K562 (cell line): ENCODE data around the gene MPHOSPH10. TPM values are rescaled to one million over a fixed set of nuclear protein-coding genes. Genes with fewer than 3 reads are reported as not detected.

ENCODE experiments used
- AFF1 ChIP-seq, 2 experiments: fragments of 450-650 bp; IDR thresholded peaks; 2 replicates each; pipeline ENCODE4 v1.6.1; 2018; ENCODE audit warnings: mild to moderate bottlenecking in 2 of 2, low read depth in 1 of 2; ENCODE audit not compliant: partially characterized antibody in 2 of 2
- ARNT ChIP-seq, 2 experiments: fragments of 450-650 bp; IDR thresholded peaks; 2 replicates each; pipeline ENCODE4 v1.6.1; 2016; ENCODE audit warnings: mild to moderate bottlenecking in 1 of 2
- ATF2 ChIP-seq: sonication (generic); formaldehyde crosslinking; IDR thresholded peaks from 2 replicates; pipeline ENCODE4 v1.8.1; 2022; ENCODE audit warnings: missing genetic modification reagents
- BDP1 ChIP-seq: IDR thresholded peaks from 3 replicates; pipeline ENCODE4 v1.6.1; 2011; ENCODE audit not compliant: insufficient read length, insufficient read depth
- C11orf30 ChIP-seq: fragments of 450-650 bp; IDR thresholded peaks from 2 replicates; pipeline ENCODE4 v1.6.1; 2016; ENCODE audit warnings: low read depth, mild to moderate bottlenecking
- FOXP4 ChIP-seq: sonication (generic); formaldehyde crosslinking; IDR thresholded peaks from 2 replicates; pipeline ENCODE4 v1.8.0; 2022; ENCODE audit warnings: mild to moderate bottlenecking, missing genetic modification reagents, borderline replicate concordance
- GTF2A2 ChIP-seq: IDR thresholded peaks from 2 replicates; pipeline ENCODE4 v1.6.1; 2016; ENCODE audit warnings: mild to moderate bottlenecking, missing genetic modification characterization, missing compliant biosample characterization
- HCFC1 ChIP-seq: IDR thresholded peaks from 2 replicates; pipeline ENCODE4 v1.6.1; 2012; ENCODE audit warnings: low read depth, low read length, improper control_type of control experiment
- KDM1A ChIP-seq, 2 experiments: fragments of 450-650 bp; IDR thresholded peaks; 2 replicates each; pipeline ENCODE4 v1.6.1; 2016; ENCODE audit warnings: mild to moderate bottlenecking in 2 of 2
- MIER1 ChIP-seq: fragments of 450-650 bp; IDR thresholded peaks from 2 replicates; pipeline ENCODE4 v1.6.1; 2016; ENCODE audit warnings: antibody characterized with exemption, mild to moderate bottlenecking, low read depth
- NCOA6 ChIP-seq: fragments of 450-650 bp; IDR thresholded peaks from 2 replicates; pipeline ENCODE4 v1.6.1; 2017; ENCODE audit warnings: mild to moderate bottlenecking
- PHF21A ChIP-seq: fragments of 450-650 bp; IDR thresholded peaks from 2 replicates; pipeline ENCODE4 v1.6.1; 2017; ENCODE audit warnings: low read depth, borderline replicate concordance
- PREB ChIP-seq: sonication (generic); formaldehyde crosslinking; IDR thresholded peaks from 2 replicates; pipeline ENCODE4 v1.8.1; 2023; ENCODE audit warnings: mild to moderate bottlenecking, missing genetic modification reagents
- TAF9B ChIP-seq: fragments of 450-650 bp; IDR thresholded peaks from 2 replicates; pipeline ENCODE4 v1.6.1; 2018; ENCODE audit warnings: mild to moderate bottlenecking; ENCODE audit not compliant: partially characterized antibody
- TBP ChIP-seq: optimal IDR thresholded peaks from 2 replicates; pipeline ENCODE3; 2011; ENCODE audit warnings: low read depth, low read length, improper control_type of control experiment
- TFAP4 ChIP-seq: sonication (generic); formaldehyde crosslinking; IDR thresholded peaks from 2 replicates; pipeline ENCODE4 v1.8.0; 2022; ENCODE audit warnings: missing genetic modification reagents, mild to moderate bottlenecking, moderate library complexity, borderline replicate concordance
- ZBTB12 ChIP-seq: fragments of 250-450 bp; sonication (Bioruptor Pico); IDR thresholded peaks from 2 replicates; pipeline ENCODE4 v1.4.0; 2020
- polyA plus RNA-seq, 8 experiments: library from polyadenylated mRNA; depleted of rRNA in 4 of 8; stranded (reverse) in 5 of 8; unstranded in 3 of 8; fragments of >200 nt; fragmentation: Nextera tagmentation in 2 of 8; fragmentation: Illumina TruSeq in 1 of 8; extraction: Ambion mirVana in 2 of 8; extraction: Trizol in 1 of 8; gene quantifications; 2 replicates each; pipeline versions ENCODE4 v1.2.1 to v1.2.3, GENCODE V29; 2011 to 2014; ENCODE audit warnings: inconsistent platforms in 1 of 8, missing spikeins in 1 of 8
- total RNA-seq, 7 experiments: library from RNA; depleted of rRNA in 6 of 7; stranded (reverse); fragments of >200 nt in 6 of 7; fragmentation: Illumina TruSeq in 2 of 7; extraction: Trizol in 2 of 7; gene quantifications; 2 replicates each; pipeline versions ENCODE4 v1.2.1 to v1.2.3, GENCODE V29; 2011 to 2021; ENCODE audit warnings: low replicate concordance in 1 of 7

MPHOSPH10 gene
- total and polyA plus RNA-seq, 9 of the 15 experiments (the other 6 are each of a cell fraction or from before 2014, with no cell fraction given) = 36.8 to 83.7 (median 58.5) TPM

GRCh38 chr2:71130152-71130904 is at the start of gene MPHOSPH10, which contains the start of gene MCEE (continued):
- peak; percentile 70 for TF ChIP-seq TFAP4 (CRISPR knock-in tag)
- TF ChIP-seq ARNT (IDR thresholded peaks at IDR 0.05) = peak; percentile 32 to 51; a peak in 2 of 4 replicates
- TF ChIP-seq TBP = peak; percentile 92
- TF ChIP-seq HCFC1 = peak; percentile 90
- TF ChIP-seq NCOA6 = no peak
- TF ChIP-seq GTF2A2 (tag) = peak; percentile 60; the same call in 1 of the 2 replicates
- no peak for TF ChIP-seq BDP1
- peak; percentile 87; the same call in 1 of the 2 replicates for TF ChIP-seq PREB
- TF ChIP-seq FOXP4 = no peak
- TF ChIP-seq ZBTB12 (CRISPR knock-in tag) = no peak
- peak; percentile 94 for TF ChIP-seq TAF9B
- no peak for TF ChIP-seq MIER1
- TF ChIP-seq AFF1 (IDR thresholded peaks at IDR 0.05; ENCODE audit: low read depth in 1 of 2, partially characterized antibody in 2 of 2) = no peak
- TF ChIP-seq KDM1A (IDR thresholded peaks at IDR 0.05) = no peak
- TF ChIP-seq C11orf30 = peak; percentile 96
- TF ChIP-seq PHF21A = no peak; the same call in 1 of the 2 replicates
- TF ChIP-seq ATF2 = no peak
